K562 (cell line): ENCODE measurements around the gene HLA-E. TPM values are rescaled to one million over a fixed set of nuclear protein-coding genes. Genes with fewer than 3 reads are reported as not detected.

ENCODE experiments used
- ARID1B ChIP-seq: fragments of 450-650 bp; IDR thresholded peaks from 2 replicates; pipeline ENCODE4 v1.6.1; 2016; ENCODE audit warnings: antibody characterized with exemption, mild to moderate bottlenecking, inconsistent platforms
- CHAMP1 ChIP-seq: fragments of 450-650 bp; IDR thresholded peaks from 2 replicates; pipeline ENCODE4 v1.6.1; 2016; ENCODE audit warnings: mild to moderate bottlenecking
- DEAF1 ChIP-seq: fragments of 450-650 bp; formaldehyde crosslinking; IDR thresholded peaks from 2 replicates; pipeline ENCODE4 v1.4.0; 2020; ENCODE audit warnings: mild to moderate bottlenecking, moderate library complexity
- ELK1 ChIP-seq: sonication (generic); formaldehyde crosslinking; IDR thresholded peaks from 2 replicates; pipeline ENCODE4 v1.8.1; 2022; ENCODE audit warnings: missing genetic modification reagents
- MCM7 ChIP-seq, 2 experiments: fragments of 450-650 bp; IDR thresholded peaks; 2 replicates each; pipeline ENCODE4 v1.6.1; 2016 to 2018
- MTA1 ChIP-seq: fragments of 450-650 bp; IDR thresholded peaks from 2 replicates; pipeline ENCODE4 v1.6.1; 2017; ENCODE audit warnings: borderline replicate concordance
- TAF1 ChIP-seq: IDR thresholded peaks from 2 replicates; pipeline ENCODE4 v1.6.1; 2011; ENCODE audit warnings: mild to moderate bottlenecking, low read length, moderate library complexity; ENCODE audit not compliant: insufficient read depth, control insufficient read depth, severe bottlenecking; ENCODE audit errors: extremely low read depth
- TOE1 ChIP-seq, 2 experiments: fragments of 450-650 bp in 1 of 2; sonication (generic) in 1 of 2; formaldehyde crosslinking in 1 of 2; IDR thresholded peaks; 2 replicates each; pipeline versions ENCODE4 v1.7.1 to v1.8.0; 2016 to 2022; ENCODE audit warnings: borderline replicate concordance in 2 of 2, mild to moderate bottlenecking in 2 of 2, antibody characterized with exemption in 1 of 2, inconsistent platforms in 1 of 2, low read depth in 1 of 2, missing genetic modification reagents in 1 of 2, moderate library complexity in 1 of 2
- ZEB2 ChIP-seq: fragments of 450-650 bp; IDR thresholded peaks from 2 replicates; pipeline ENCODE4 v1.6.1; 2016
- ZNF134 ChIP-seq: fragments of 250-450 bp; sonication (Bioruptor Pico); conservative IDR thresholded peaks from 2 replicates; pipeline ENCODE4 v1.4.0; 2020
- ZNF384 ChIP-seq: IDR thresholded peaks from 2 replicates; pipeline ENCODE4 v1.6.1; 2012; ENCODE audit warnings: low read depth, low read length, improper control_type of control experiment
- polyA plus RNA-seq, 8 experiments: library from polyadenylated mRNA; depleted of rRNA in 4 of 8; stranded (reverse) in 5 of 8; unstranded in 3 of 8; fragments of >200 nt; fragmentation: Nextera tagmentation in 2 of 8; fragmentation: Illumina TruSeq in 1 of 8; extraction: Ambion mirVana in 2 of 8; extraction: Trizol in 1 of 8; gene quantifications; 2 replicates each; pipeline versions ENCODE4 v1.2.1 to v1.2.3, GENCODE V29; 2011 to 2014; ENCODE audit warnings: inconsistent platforms in 1 of 8, missing spikeins in 1 of 8
- total RNA-seq, 7 experiments: library from RNA; depleted of rRNA in 6 of 7; stranded (reverse); fragments of >200 nt in 6 of 7; fragmentation: Illumina TruSeq in 2 of 7; extraction: Trizol in 2 of 7; gene quantifications; 2 replicates each; pipeline versions ENCODE4 v1.2.1 to v1.2.3, GENCODE V29; 2011 to 2021; ENCODE audit warnings: low replicate concordance in 1 of 7
- TF ChIP-seq, protein P1 (sequence below): sonication (generic); formaldehyde crosslinking; IDR thresholded peaks from 2 replicates; pipeline ENCODE4 v1.8.0; 2022; ENCODE audit warnings: mild to moderate bottlenecking, missing genetic modification reagents, borderline replicate concordance
- TF ChIP-seq, protein P2 (sequence below), 2 experiments: fragments of 450-650 bp; conservative IDR thresholded peaks; 2 replicates each; pipeline ENCODE4 v1.6.1; 2017; ENCODE audit warnings: mild to moderate bottlenecking in 2 of 2, moderate library complexity in 2 of 2
- TF ChIP-seq, protein P3 (sequence below): fragments of 450-650 bp; IDR thresholded peaks from 2 replicates; pipeline ENCODE4 v1.6.1; 2018; ENCODE audit warnings: mild to moderate bottlenecking, low read depth; ENCODE audit not compliant: partially characterized antibody

The HLA-E gene
- total and polyA plus RNA-seq, 9 of the 15 experiments (the other 6 are each of a cell fraction or from before 2014, with no cell fraction given): 3.2 to 39.9 (median 26.8) TPM

DNA sequence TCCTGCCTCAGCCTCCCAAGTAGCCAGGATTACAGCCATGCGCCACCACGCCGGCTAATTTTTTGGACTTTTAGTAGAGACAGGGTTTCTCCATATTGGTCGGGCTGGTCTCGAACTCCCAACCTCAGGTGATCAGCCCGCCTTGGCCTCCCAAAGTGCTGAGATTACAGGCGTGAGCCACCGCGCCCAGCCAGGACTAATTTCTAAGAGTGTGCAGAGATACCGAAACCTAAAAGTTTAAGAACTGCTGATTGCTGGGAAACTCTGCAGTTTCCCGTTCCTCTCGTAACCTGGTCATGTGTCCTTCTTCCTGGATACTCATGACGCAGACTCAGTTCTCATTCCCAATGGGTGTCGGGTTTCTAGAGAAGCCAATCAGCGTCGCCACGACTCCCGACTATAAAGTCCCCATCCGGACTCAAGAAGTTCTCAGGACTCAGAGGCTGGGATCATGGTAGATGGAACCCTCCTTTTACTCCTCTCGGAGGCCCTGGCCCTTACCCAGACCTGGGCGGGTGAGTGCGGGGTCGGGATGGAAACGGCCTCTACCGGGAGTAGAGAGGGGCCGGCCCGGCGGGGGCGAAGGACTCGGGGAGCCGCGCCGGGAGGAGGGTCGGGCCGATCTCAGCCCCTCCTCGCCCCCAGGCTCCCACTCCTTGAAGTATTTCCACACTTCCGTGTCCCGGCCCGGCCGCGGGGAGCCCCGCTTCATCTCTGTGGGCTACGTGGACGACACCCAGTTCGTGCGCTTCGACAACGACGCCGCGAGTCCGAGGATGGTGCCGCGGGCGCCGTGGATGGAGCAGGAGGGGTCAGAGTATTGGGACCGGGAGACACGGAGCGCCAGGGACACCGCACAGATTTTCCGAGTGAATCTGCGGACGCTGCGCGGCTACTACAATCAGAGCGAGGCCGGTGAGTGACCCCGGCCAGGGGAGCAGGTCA, at the start of gene HLA-E (continued):
- TF ChIP-seq CHAMP1: 0 out of 2 replicates have a peak, but pooled peaks have one; percentile 19
- TF ChIP-seq, protein P1, sequence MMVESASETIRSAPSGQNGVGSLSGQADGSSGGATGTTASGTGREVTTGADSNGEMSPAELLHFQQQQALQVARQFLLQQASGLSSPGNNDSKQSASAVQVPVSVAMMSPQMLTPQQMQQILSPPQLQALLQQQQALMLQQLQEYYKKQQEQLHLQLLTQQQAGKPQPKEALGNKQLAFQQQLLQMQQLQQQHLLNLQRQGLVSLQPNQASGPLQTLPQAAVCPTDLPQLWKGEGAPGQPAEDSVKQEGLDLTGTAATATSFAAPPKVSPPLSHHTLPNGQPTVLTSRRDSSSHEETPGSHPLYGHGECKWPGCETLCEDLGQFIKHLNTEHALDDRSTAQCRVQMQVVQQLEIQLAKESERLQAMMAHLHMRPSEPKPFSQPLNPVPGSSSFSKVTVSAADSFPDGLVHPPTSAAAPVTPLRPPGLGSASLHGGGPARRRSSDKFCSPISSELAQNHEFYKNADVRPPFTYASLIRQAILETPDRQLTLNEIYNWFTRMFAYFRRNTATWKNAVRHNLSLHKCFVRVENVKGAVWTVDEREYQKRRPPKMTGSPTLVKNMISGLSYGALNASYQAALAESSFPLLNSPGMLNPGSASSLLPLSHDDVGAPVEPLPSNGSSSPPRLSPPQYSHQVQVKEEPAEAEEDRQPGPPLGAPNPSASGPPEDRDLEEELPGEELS: peak; percentile 60; the same call in 1 of the 2 replicates
- peak; percentile 64 for TF ChIP-seq ARID1B
- no peak for TF ChIP-seq ZNF384
- TF ChIP-seq TOE1 (IDR thresholded peaks at IDR 0.05; ENCODE audit: borderline replicate concordance): peak; percentile 67; the same call in 1 of the 2 replicates
- TF ChIP-seq TOE1 (CRISPR knock-in tag; IDR thresholded peaks at IDR 0.05; ENCODE audit: borderline replicate concordance, low read depth): no peak
- TF ChIP-seq ELK1: no peak
- TF ChIP-seq, protein P2, sequence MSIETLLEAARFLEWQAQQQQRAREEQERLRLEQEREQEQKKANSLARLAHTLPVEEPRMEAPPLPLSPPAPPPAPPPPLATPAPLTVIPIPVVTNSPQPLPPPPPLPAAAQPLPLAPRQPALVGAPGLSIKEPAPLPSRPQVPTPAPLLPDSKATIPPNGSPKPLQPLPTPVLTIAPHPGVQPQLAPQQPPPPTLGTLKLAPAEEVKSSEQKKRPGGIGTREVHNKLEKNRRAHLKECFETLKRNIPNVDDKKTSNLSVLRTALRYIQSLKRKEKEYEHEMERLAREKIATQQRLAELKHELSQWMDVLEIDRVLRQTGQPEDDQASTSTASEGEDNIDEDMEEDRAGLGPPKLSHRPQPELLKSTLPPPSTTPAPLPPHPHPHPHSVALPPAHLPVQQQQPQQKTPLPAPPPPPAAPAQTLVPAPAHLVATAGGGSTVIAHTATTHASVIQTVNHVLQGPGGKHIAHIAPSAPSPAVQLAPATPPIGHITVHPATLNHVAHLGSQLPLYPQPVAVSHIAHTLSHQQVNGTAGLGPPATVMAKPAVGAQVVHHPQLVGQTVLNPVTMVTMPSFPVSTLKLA (conservative IDR thresholded peaks at IDR 0.05): peak in 1 of 2 experiments; percentile 40; a peak in 1 of 4 replicates
- 0 out of 2 replicates have a peak, but pooled peaks have one; percentile 22 for TF ChIP-seq MTA1
- peak; percentile 59 for TF ChIP-seq TAF1
- no peak for TF ChIP-seq DEAF1 (CRISPR knock-in tag)
- TF ChIP-seq ZNF134: no peak
- peak; percentile 44; the same call in 1 of the 2 replicates for TF ChIP-seq ZEB2
- TF ChIP-seq MCM7 (IDR thresholded peaks at IDR 0.05): no peak
- TF ChIP-seq, protein P3, sequence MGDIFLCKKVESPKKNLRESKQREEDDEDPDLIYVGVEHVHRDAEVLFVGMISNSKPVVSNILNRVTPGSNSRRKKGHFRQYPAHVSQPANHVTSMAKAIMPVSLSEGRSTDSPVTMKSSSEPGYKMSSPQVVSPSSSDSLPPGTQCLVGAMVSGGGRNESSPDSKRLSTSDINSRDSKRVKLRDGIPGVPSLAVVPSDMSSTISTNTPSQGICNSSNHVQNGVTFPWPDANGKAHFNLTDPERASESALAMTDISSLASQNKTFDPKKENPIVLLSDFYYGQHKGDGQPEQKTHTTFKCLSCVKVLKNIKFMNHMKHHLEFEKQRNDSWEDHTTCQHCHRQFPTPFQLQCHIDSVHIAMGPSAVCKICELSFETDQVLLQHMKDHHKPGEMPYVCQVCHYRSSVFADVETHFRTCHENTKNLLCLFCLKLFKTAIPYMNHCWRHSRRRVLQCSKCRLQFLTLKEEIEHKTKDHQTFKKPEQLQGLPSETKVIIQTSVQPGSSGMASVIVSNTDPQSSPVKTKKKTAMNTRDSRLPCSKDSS: no peak
